H1 (cell line): ENCODE results near the gene SELPLG. TPM values are rescaled to one million over a fixed set of nuclear protein-coding genes. Genes with fewer than 3 reads are reported as not detected.

Source experiments
- BCL11A ChIP-seq, 2 experiments: IDR thresholded peaks; one replicate each; pipeline ENCODE4 v1.6.1; 2011; ENCODE audit warnings: low read depth in 2 of 2, low read length in 2 of 2, mild to moderate bottlenecking in 2 of 2
- SIX5 ChIP-seq: IDR thresholded peaks from 2 replicates; pipeline ENCODE4 v1.6.1; 2011; ENCODE audit warnings: mild to moderate bottlenecking, low read depth, low read length
- polyA plus RNA-seq, 7 experiments: library from polyadenylated mRNA; depleted of rRNA in 3 of 7; stranded (reverse) in 5 of 7; unstranded in 2 of 7; fragments of >200 nt in 5 of 7; fragments of 200-250 nt in 2 of 7; gene quantifications; 1 replicate in 5 of 7; 2 replicates in 1 of 7; 4 replicates in 1 of 7; pipeline versions ENCODE4 v1.2.1 to v1.2.3, GENCODE V29; 2011 to 2013; ENCODE audit warnings: missing spikeins in 2 of 7, mixed read lengths in 2 of 7
- total RNA-seq: library from RNA; stranded (reverse); fragmentation: NEBNext Ultra II Directional; extraction: Animal tissue kit (Norgen Biotek cat#: 25700); gene quantifications from 2 replicates; pipeline ENCODE4 v1.2.1, GENCODE V29; 2021

The SELPLG gene
- total and polyA plus RNA-seq, 2 of the 8 experiments (the other 6 are each of a cell fraction or from before 2014, with no cell fraction given), result 0.18 TPM; not detected in 1

DNA sequence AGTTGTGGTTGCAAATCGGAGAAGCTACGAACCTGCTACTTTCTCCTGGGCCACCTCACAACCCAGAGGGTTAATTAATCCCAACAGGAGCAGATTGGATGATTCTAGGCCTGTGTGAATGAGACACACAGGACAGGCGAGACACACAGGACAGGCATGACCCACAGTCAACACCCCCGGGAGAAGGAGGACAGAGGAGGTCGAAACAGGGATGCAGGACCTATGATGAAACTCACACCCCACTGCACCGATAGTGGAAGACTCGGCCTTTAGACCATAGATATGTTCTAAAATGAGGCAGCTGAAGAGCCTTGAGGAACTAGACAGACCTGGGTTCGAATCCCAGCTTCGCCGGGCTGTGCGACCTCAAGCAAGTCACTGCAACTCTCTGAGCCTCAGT, 47.4 kb downstream of the SELPLG start (continued):
- TF ChIP-seq BCL11A (IDR thresholded peaks at IDR 0.05; ENCODE audit: low read depth in 2 of 2, low read length in 2 of 2) (no peak), SIX5 (no peak)
